ENCODE results near the gene SMG9. TPM values are rescaled to one million over a fixed set of nuclear protein-coding genes. Genes with fewer than 3 reads are reported as not detected.
A peak's percentile ranks its signal among the peaks of the same experiment; 100 is the strongest.

The SMG9 gene
- total and polyA plus RNA-seq, 9 donors = 20.6 to 47.6 (median 36.9) TPM

DNA sequence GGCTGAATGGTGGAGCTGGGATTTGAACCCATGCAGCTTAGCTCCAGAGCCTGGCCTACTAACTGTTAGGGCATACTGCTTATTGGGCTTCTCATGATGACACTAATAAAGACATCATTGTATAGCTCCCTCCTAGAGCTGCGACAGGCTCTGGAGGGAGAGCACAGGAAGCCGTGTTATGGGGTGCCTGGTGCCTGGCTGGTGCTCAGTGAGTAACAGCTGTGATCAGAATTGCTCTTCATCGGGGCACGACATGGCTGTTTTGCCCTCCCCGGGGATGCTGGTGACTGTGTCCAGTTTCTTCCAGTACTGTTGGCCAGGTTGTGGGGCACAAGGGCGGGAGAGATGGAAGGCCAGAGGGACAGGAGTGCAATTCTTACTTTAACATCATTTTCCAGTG lies 42.4 kb upstream of the SMG9 start:
- Histone ChIP-seq H3K9me3 (replicated peaks; ENCODE audit: control insufficient read depth, low read depth, low read length) (no peaks in the 10 kb centered on the region), H3K4me3 (ENCODE audit: low read length) (no peak overlapping the region), H3K27ac (ENCODE audit: low read length) (no peak overlapping the region), H3K4me1 (ENCODE audit: control insufficient read depth, insufficient read depth, low read length) (peaks cover 7% of the 10 kb centered on the region), H3K27me3 (ENCODE audit: control insufficient read depth, insufficient read depth, low read length) (peaks cover 18% of the 10 kb centered on the region), H3K36me3 (ENCODE audit: control insufficient read depth, insufficient read depth, low read length) (no peaks in the 10 kb centered on the region)
- WGBS (ENCODE audit: insufficient coverage) = 41% methylated on average over 3 of the region's 6 CpGs
- no peak for DNase-seq

DNA sequence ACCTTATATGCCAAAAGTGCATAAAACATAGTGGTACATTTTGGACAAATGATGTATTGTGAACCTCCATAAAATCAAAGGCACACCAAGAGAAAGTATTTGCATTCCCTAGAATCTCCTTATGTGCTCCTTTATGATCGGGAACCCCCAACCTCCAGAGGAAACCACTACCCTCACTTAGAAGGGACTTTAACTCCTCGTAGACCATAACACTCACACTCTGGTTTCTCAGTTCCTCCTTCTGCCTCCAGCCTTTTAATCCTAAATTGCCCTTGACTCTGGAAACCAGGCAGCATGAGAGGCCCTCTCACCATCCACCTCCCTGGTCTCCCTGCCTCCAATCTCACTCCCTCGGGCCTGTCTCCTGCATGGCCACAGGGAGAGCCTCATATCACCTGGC lies 35.8 kb upstream of the SMG9 start:
- Histone ChIP-seq H3K36me3 (ENCODE audit: control insufficient read depth, insufficient read depth, low read length) (no peaks in the 10 kb centered on the region), H3K27ac (ENCODE audit: low read length) (no peak overlapping the region), H3K9me3 (replicated peaks; ENCODE audit: control insufficient read depth, low read depth, low read length) (no peaks in the 10 kb centered on the region), H3K27me3 (ENCODE audit: control insufficient read depth, insufficient read depth, low read length) (peaks cover 3% of the 10 kb centered on the region), H3K4me3 (ENCODE audit: low read length) (no peak overlapping the region), H3K4me1 (ENCODE audit: control insufficient read depth, insufficient read depth, low read length) (no peaks in the 10 kb centered on the region)
- DNase-seq = no peak
- WGBS (ENCODE audit: insufficient coverage) = 19% methylated on average over 2 of the region's 3 CpGs

DNA sequence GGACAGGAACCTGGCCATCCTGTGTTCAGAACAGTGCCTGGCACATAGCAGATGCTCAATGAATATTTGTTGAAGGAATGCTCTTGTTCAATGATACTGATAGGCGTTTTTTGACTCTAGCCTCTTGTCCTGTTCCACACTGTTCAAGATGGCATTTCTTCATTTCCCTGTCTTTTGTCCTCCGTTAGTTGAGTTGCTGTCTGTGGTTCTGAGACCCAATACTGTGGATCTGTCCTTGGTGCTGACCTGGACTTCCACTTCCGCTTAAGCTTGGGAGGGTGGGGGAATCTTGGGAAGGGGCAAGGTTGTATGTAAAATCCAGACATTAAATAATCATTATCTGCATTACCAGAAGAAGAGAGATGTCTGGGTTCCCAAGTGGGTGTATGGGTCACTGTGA lies 34.3 kb upstream of the SMG9 start:
- H3K4me3 ChIP-seq (ENCODE audit: low read length) = no peak overlapping the region
- peaks cover 2% of the 10 kb centered on the region for H3K4me1 ChIP-seq (ENCODE audit: control insufficient read depth, insufficient read depth, low read length)
- no peaks in the 10 kb centered on the region for H3K36me3 ChIP-seq (ENCODE audit: control insufficient read depth, insufficient read depth, low read length)
- no peak overlapping the region for H3K27ac ChIP-seq (ENCODE audit: low read length)
- H3K27me3 ChIP-seq (ENCODE audit: control insufficient read depth, insufficient read depth, low read length) = peaks cover 3% of the 10 kb centered on the region
- no peaks in the 10 kb centered on the region for H3K9me3 ChIP-seq (replicated peaks; ENCODE audit: control insufficient read depth, low read depth, low read length)
- no CpG with 5 or more reads among the region's 3 CpGs for WGBS (ENCODE audit: insufficient coverage)
- DNase-seq = peak; percentile 50

GRCh38 chr19:43786665-43787064 lies 31.9 kb upstream of the SMG9 start:
- 20% methylated on average over 1 of the region's 1 CpG for WGBS (ENCODE audit: insufficient coverage)

DNA sequence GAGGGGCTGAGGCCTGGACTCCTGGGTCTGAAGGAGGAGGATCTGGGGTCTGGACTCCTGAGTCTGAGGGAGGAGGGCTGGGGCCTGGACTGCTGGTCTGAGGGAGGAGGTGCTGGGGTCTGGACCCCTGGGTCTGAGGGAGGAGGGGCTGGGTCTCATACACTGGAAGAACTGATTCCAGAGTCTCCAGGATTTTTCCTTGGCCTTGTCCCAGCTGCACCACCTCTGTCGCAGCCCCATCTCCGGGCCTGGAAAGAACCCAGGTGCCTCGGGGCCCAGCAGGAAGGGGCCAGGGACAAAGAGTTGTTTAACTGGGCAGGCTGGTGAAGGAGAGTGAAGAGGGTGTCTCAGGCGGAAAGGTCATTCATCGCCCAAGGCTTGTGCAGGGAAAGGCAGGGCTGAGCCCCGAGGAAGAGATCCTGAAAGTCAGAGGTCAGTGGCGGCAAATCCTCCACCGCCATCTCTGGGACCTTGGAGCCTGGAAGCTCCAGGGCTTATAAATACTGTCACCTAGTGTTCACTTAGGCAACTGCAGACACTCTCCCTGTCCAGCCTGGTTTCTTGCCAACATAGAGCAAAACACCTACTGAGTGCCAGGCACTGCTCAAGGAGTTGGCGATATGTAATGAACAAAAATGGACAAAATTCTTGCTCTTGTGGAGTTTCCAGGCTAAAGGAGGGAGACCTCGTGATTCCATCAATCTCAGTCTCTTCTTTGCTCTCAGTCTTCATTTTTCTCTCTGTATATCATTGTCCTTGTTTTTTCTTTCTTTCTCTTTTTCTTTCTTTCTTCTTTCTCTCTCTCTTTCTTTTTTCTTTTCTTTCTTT lies 30.4 kb upstream of the SMG9 start:
- H3K9me3 ChIP-seq (replicated peaks; ENCODE audit: control insufficient read depth, low read depth, low read length) = no peaks in the 10 kb centered on the region
- no peak overlapping the region for H3K27ac ChIP-seq (ENCODE audit: low read length)
- H3K27me3 ChIP-seq (ENCODE audit: control insufficient read depth, insufficient read depth, low read length) = peaks cover 2% of the 10 kb centered on the region
- peak; percentile 75 for DNase-seq
- peaks cover 4% of the 10 kb centered on the region for H3K4me1 ChIP-seq (ENCODE audit: control insufficient read depth, insufficient read depth, low read length)
- 12% methylated on average over 9 of the region's 10 CpGs for WGBS (ENCODE audit: insufficient coverage)
- no peaks in the 10 kb centered on the region for H3K36me3 ChIP-seq (ENCODE audit: control insufficient read depth, insufficient read depth, low read length)
- H3K4me3 ChIP-seq (ENCODE audit: low read length) = no peak overlapping the region

More at GRCh38 chr19:43786665-43787064, 31.9 kb upstream of the SMG9 start:
- Histone ChIP-seq H3K9me3 (replicated peaks; ENCODE audit: control insufficient read depth, low read depth, low read length) (no peaks in the 10 kb centered on the region), H3K27me3 (ENCODE audit: control insufficient read depth, insufficient read depth, low read length) (peaks cover 2% of the 10 kb centered on the region), H3K4me3 (ENCODE audit: low read length) (no peak overlapping the region), H3K27ac (ENCODE audit: low read length) (no peak overlapping the region), H3K4me1 (ENCODE audit: control insufficient read depth, insufficient read depth, low read length) (peaks cover 2% of the 10 kb centered on the region), H3K36me3 (ENCODE audit: control insufficient read depth, insufficient read depth, low read length) (no peaks in the 10 kb centered on the region)
- DNase-seq = no peak

DNA sequence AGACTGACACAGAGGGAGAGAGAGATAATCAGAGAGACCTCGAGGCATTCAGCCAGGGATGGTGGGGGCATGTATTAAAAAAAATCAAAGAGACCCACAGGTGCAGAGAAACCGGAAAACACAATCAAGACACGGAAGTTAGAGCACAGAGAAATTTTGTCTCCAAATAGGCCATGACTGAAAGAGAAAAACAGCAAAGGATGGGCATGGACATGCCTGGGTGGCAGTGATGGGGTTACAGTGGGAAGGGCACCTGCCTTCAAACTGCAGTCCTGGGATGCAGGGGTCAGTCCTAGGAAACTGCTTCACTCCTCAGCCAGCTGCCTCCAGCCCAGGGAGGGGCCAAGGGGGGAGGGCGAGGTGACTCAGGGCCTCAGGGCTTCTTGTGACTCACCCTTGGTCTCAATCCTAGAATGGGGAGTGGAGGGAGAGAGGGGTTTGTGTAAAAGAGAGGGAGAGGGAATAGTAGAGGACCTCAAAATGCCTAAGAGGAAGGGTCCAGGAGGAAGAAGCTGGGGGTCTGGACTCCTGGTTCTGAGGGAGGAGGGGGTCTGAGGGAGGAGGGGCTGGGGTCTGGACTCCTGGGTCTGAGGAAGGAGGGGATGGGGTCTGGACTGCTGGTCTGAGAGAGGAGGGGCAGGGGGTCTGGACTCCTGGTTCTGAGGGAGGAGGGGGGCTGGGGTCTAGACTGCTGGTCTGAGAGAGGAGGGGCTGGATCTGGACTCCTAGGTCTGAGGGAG lies 29.6 kb upstream of the SMG9 start:
- no peaks in the 10 kb centered on the region for H3K9me3 ChIP-seq (replicated peaks; ENCODE audit: control insufficient read depth, low read depth, low read length)
- peak; percentile 48 for DNase-seq
- peaks cover 4% of the 10 kb centered on the region for H3K4me1 ChIP-seq (ENCODE audit: control insufficient read depth, insufficient read depth, low read length)
- 68% methylated on average over 3 of the region's 4 CpGs for WGBS (ENCODE audit: insufficient coverage)
- no peaks in the 10 kb centered on the region for H3K36me3 ChIP-seq (ENCODE audit: control insufficient read depth, insufficient read depth, low read length)
- H3K4me3 ChIP-seq (ENCODE audit: low read length) = no peak overlapping the region
- peaks cover 2% of the 10 kb centered on the region for H3K27me3 ChIP-seq (ENCODE audit: control insufficient read depth, insufficient read depth, low read length)
- H3K27ac ChIP-seq (ENCODE audit: low read length) = no peak overlapping the region

GRCh38 chr19:43783636-43784035 lies 28.9 kb upstream of the SMG9 start:
- peaks cover 4% of the 10 kb centered on the region for H3K4me1 ChIP-seq (ENCODE audit: control insufficient read depth, insufficient read depth, low read length)
- 84% methylated on average over 8 of the region's 8 CpGs for WGBS (ENCODE audit: insufficient coverage)
- no peaks in the 10 kb centered on the region for H3K9me3 ChIP-seq (replicated peaks; ENCODE audit: control insufficient read depth, low read depth, low read length)
- no peak for DNase-seq
- H3K4me3 ChIP-seq (ENCODE audit: low read length) = no peak overlapping the region
- H3K27me3 ChIP-seq (ENCODE audit: control insufficient read depth, insufficient read depth, low read length) = peaks cover 2% of the 10 kb centered on the region
- no peak overlapping the region for H3K27ac ChIP-seq (ENCODE audit: low read length)
- no peaks in the 10 kb centered on the region for H3K36me3 ChIP-seq (ENCODE audit: control insufficient read depth, insufficient read depth, low read length)

- Histone ChIP-seq H3K9me3 (replicated peaks; ENCODE audit: control insufficient read depth, low read depth, low read length) (no peaks in the 10 kb centered on the region), H3K4me3 (ENCODE audit: low read length) (no peak overlapping the region), H3K4me1 (ENCODE audit: control insufficient read depth, insufficient read depth, low read length) (peaks cover 7% of the 10 kb centered on the region), H3K36me3 (ENCODE audit: control insufficient read depth, insufficient read depth, low read length) (no peaks in the 10 kb centered on the region), H3K27me3 (ENCODE audit: control insufficient read depth, insufficient read depth, low read length) (peaks cover 2% of the 10 kb centered on the region), H3K27ac (ENCODE audit: low read length) (no peak overlapping the region)
- 71% methylated on average over 19 of the region's 24 CpGs for WGBS (ENCODE audit: insufficient coverage)
- no peak for DNase-seq
These were observed 28.0 kb upstream of the SMG9 start for GRCh38 chr19:43782689-43783231.

GRCh38 chr19:43782311-43782660 lies 27.5 kb upstream of the SMG9 start:
- Histone ChIP-seq H3K9me3 (replicated peaks; ENCODE audit: control insufficient read depth, low read depth, low read length) (no peaks in the 10 kb centered on the region), H3K36me3 (ENCODE audit: control insufficient read depth, insufficient read depth, low read length) (no peaks in the 10 kb centered on the region), H3K27ac (ENCODE audit: low read length) (no peak overlapping the region), H3K4me3 (ENCODE audit: low read length) (no peak overlapping the region), H3K4me1 (ENCODE audit: control insufficient read depth, insufficient read depth, low read length) (peaks cover 9% of the 10 kb centered on the region), H3K27me3 (ENCODE audit: control insufficient read depth, insufficient read depth, low read length) (peaks cover 2% of the 10 kb centered on the region)
- 54% methylated on average over 4 of the region's 8 CpGs for WGBS (ENCODE audit: insufficient coverage)
- DNase-seq = no peak

- Histone ChIP-seq H3K27me3 (ENCODE audit: control insufficient read depth, insufficient read depth, low read length) (peaks cover 2% of the 10 kb centered on the region), H3K9me3 (replicated peaks; ENCODE audit: control insufficient read depth, low read depth, low read length) (no peaks in the 10 kb centered on the region), H3K4me1 (ENCODE audit: control insufficient read depth, insufficient read depth, low read length) (peaks cover 9% of the 10 kb centered on the region), H3K4me3 (ENCODE audit: low read length) (no peak overlapping the region), H3K36me3 (ENCODE audit: control insufficient read depth, insufficient read depth, low read length) (no peaks in the 10 kb centered on the region), H3K27ac (ENCODE audit: low read length) (no peak overlapping the region)
- no peak for DNase-seq
- 88% methylated on average over 12 of the region's 14 CpGs for WGBS (ENCODE audit: insufficient coverage)
These were observed 27.0 kb upstream of the SMG9 start for GRCh38 chr19:43781630-43782310.
